Measurements from ENCODE around the gene GNG12.
A peak's percentile ranks its signal among the peaks of the same experiment; 100 is the strongest.

- no peak for TF ChIP-seq POLR2A (IDR thresholded peaks at IDR 0.05)
- TF ChIP-seq CTCF (IDR thresholded peaks at IDR 0.05), result no peak
- TF ChIP-seq POLR2AphosphoS5 (IDR thresholded peaks at IDR 0.05), result peak; percentile 55
These were observed 97.2 kb downstream of the GNG12 start for GRCh38 chr1:67735806-67736627.

All from prostate gland (tissue), 2 donors.